Ovary (tissue), 9 donors: Measurements from ENCODE around the gene TECTB. TPM values are rescaled to one million over a fixed set of nuclear protein-coding genes. Genes with fewer than 3 reads are reported as not detected.

Experiments used
- DNase-seq, 5 donors: peaks; one replicate each; pipeline ENCODE4 v3.0.0-alpha.2; 2019 to 2020
- H3K27ac ChIP-seq, 2 donors: fragments of 200-600 bp; one replicate each; pipeline versions ENCODE4 v1.5.1 to v1.8.0; 2019 to 2022
- H3K27me3 ChIP-seq: fragments of 200-600 bp; one replicate; pipeline ENCODE4 v1.8.0; 2022
- H3K36me3 ChIP-seq: fragments of 200-600 bp; sonication (generic); one replicate; pipeline ENCODE4 v1.5.1; 2019
- H3K4me1 ChIP-seq: one replicate; pipeline ENCODE4 v1.8.1; 2013; ENCODE audit warnings: mild to moderate bottlenecking, moderate library complexity; ENCODE audit not compliant: insufficient read depth
- H3K4me3 ChIP-seq: fragments of 200-600 bp; sonication (generic); one replicate; pipeline ENCODE4 v1.5.1; 2017
- H3K9me3 ChIP-seq, 2 donors: fragments of 200-600 bp in 1 of 2; sonication (generic) in 1 of 2; one replicate each; pipeline versions ENCODE4 v1.5.1 to v1.8.1; 2013 to 2019; ENCODE audit warnings: mild to moderate bottlenecking in 1 of 2, moderate library complexity in 1 of 2
- CTCF ChIP-seq, 3 donors: fragments of 450-650 bp in 2 of 3; fragments of 200-600 bp in 1 of 3; IDR thresholded peaks; one replicate each; pipeline versions ENCODE4 v1.5.1 to v1.8.0; 2016 to 2022; ENCODE audit warnings: antibody characterized with exemption in 3 of 3, mild to moderate bottlenecking in 1 of 3
- EP300 ChIP-seq: sonication (generic); formaldehyde crosslinking; IDR thresholded peaks from one replicate; pipeline ENCODE4 v1.6.1; 2017; ENCODE audit warnings: antibody characterized with exemption
- POLR2A ChIP-seq: fragments of 450-650 bp; IDR thresholded peaks from one replicate; pipeline ENCODE4 v1.6.1; 2017; ENCODE audit warnings: antibody characterized with exemption, mild to moderate bottlenecking, moderate library complexity
- WGBS, 3 donors: extraction: QIAGEN DNeasy Blood & Tissue Kit in 1 of 3; methylation state at CpG; one replicate each; pipeline versions ENCODE4 v1.1.5 to v1.1.7; 2013 to 2017; 5-methylcytosine and 5-hydroxymethylcytosine counted together
- intact Hi-C, 4 donors: fragments of 100-400 bp; cut with DNase I; formaldehyde crosslinking; loops; one replicate each; pipeline versions ENCODE4 v1.11.0 to v1.15.1; 2022 to 2023
- polyA plus RNA-seq, 2 donors: library from polyadenylated mRNA; stranded (reverse); fragments of 200-250 nt in 1 of 2; fragments of 350-450 nt in 1 of 2; fragmentation: Illumina TruSeq in 1 of 2; extraction: RNeasy Lipid Tissue Mini Kit (QIAGEN cat#74804) in 1 of 2; gene quantifications; one replicate each; pipeline ENCODE4 v1.2.3, GENCODE V29; 2013 to 2014
- total RNA-seq, 7 donors: library from RNA; depleted of rRNA in 2 of 7; stranded (reverse); fragments of >200 nt in 2 of 7; fragmentation: NEBNext Ultra II Directional in 3 of 7; extraction: Animal tissue kit (Norgen Biotek cat#: 25700) in 3 of 7; gene quantifications; one replicate each; pipeline versions ENCODE4 v1.1.0 to v1.2.4, GENCODE V29; 2016 to 2023
- donor health status: DM: no; HTN: no; CAD: no; lungs with moderate emphysema.
- donor health status: DM: no; HTN: no; CAD: no.
- donor health status: Bipolar disorder and iron deficiency.
- donor health status: DM: yes; HTN: yes; CAD: no.
- donor health status: DM: no; HTN: no; CAD: no.
- donor health status: DM: yes; HTN: yes; CAD: no.

The TECTB gene
- total and polyA plus RNA-seq, 9 donors: 0.07 TPM; not detected in 8

- WGBS, 3 donors: 49 to 66% (median 53%) methylated on average over 15 of the region's 15 CpGs
- Histone ChIP-seq H3K36me3 (no peaks in the 10 kb centered on the region), H3K4me1 (peaks cover 2% of the 10 kb centered on the region), H3K27ac (no peak overlapping the region), H3K27me3 (no peaks in the 10 kb centered on the region), H3K9me3 (no peaks in the 10 kb centered on the region), H3K4me3 (no peak overlapping the region)
- no peak for TF ChIP-seq EP300
- no peak for TF ChIP-seq CTCF (IDR thresholded peaks at IDR 0.05)
- no peak for TF ChIP-seq POLR2A
- intact Hi-C loops: no loop called here
- no peak for DNase-seq
These were observed 16.3 kb downstream of the TECTB start for GRCh38 chr10:112299456-112299855.

- H3K27me3 ChIP-seq: no peaks in the 10 kb centered on the region
- intact Hi-C loops: no loop called here
These were observed 19.1 kb downstream of the TECTB start for GRCh38 chr10:112302335-112302734.

GRCh38 chr10:112303528-112303927, 20.3 kb downstream of the TECTB start:
- Histone ChIP-seq H3K27ac (no peak overlapping the region), H3K9me3 (no peaks in the 10 kb centered on the region), H3K4me3 (no peak overlapping the region), H3K4me1 (no peaks in the 10 kb centered on the region), H3K36me3 (no peaks in the 10 kb centered on the region), H3K27me3 (no peaks in the 10 kb centered on the region)
- TF ChIP-seq POLR2A: no peak
- no peak for TF ChIP-seq CTCF (IDR thresholded peaks at IDR 0.05)
- no peak for DNase-seq
- WGBS, 3 donors: 82 to 89% (median 83%) methylated on average over 2 of the region's 2 CpGs
- intact Hi-C loops: no loop called here

More at GRCh38 chr10:112302335-112302734, 19.1 kb downstream of the TECTB start:
- no peak overlapping the region for H3K27ac ChIP-seq
- no peaks in the 10 kb centered on the region for H3K4me1 ChIP-seq
- H3K36me3 ChIP-seq: no peaks in the 10 kb centered on the region
- H3K9me3 ChIP-seq: no peaks in the 10 kb centered on the region
- DNase-seq: no peak
- H3K4me3 ChIP-seq: no peak overlapping the region
- WGBS, 3 donors: 85 to 89% (median 88%) methylated on average over 3 of the region's 3 CpGs
- TF ChIP-seq EP300 (no peak), POLR2A (no peak), CTCF (IDR thresholded peaks at IDR 0.05) (no peak)

- WGBS, 3 donors: 69 to 79% (median 69%) methylated on average over 3 of the region's 3 CpGs
- intact Hi-C loops: no loop called here
- TF ChIP-seq CTCF (IDR thresholded peaks at IDR 0.05) (no peak), POLR2A (no peak), EP300 (no peak)
- H3K4me3 ChIP-seq: no peak overlapping the region
- H3K9me3 ChIP-seq: no peaks in the 10 kb centered on the region
- H3K4me1 ChIP-seq: no peaks in the 10 kb centered on the region
- H3K27ac ChIP-seq: no peak overlapping the region
- no peaks in the 10 kb centered on the region for H3K36me3 ChIP-seq
- no peaks in the 10 kb centered on the region for H3K27me3 ChIP-seq
- DNase-seq: no peak
These were observed 21.2 kb downstream of the TECTB start for GRCh38 chr10:112304267-112304859.
